HepG2 (cell line): ENCODE results near the gene TIMM23. TPM values are rescaled to one million over a fixed set of nuclear protein-coding genes. Genes with fewer than 3 reads are reported as not detected.

Experiments used
- ATAC-seq: fragments of 200-7000 bp; cut with Tn5 transposase; 3 replicates; pipeline ENCODE4 v1.9.1; 2020; ENCODE audit warnings: mild to moderate bottlenecking, moderate library complexity
- BruUV-seq: library from RNA; stranded (reverse); fragments of 400-500 nt; replicated peaks from 2 replicates; lab custom pipeline; 2021; lab: Mats Ljungman, UMichigan
- CTCF ChIA-PET: fragments of 300-600 bp; formaldehyde crosslinking; extraction: SDS; loops from one replicate; lab custom pipeline; 2021; ENCODE audit warnings: low total read pairs, inconsistent platforms, low intra/inter-chr PET ratio; lab: Yijun Ruan, JAX
- POLR2A ChIA-PET: fragments of 350-600 bp; sonication (Branson Sonifier 250); formaldehyde crosslinking; loops from one replicate; lab custom pipeline; 2020; ENCODE audit warnings: antibody characterized with exemption, inconsistent platforms; lab: Yijun Ruan, JAX
- DNase-seq: peaks from one replicate; pipeline ENCODE4 v3.0.0-alpha.2; 2015; ENCODE audit warnings: low spot score
- FAIRE-seq: peaks from 3 replicates; lab custom pipeline; 2011; peaks lifted over from hg19 to GRCh38; lab: Jason Lieb, UNC
- H2AFZ ChIP-seq: one replicate; pipeline ENCODE4 v1.6.1; 2011; ENCODE audit warnings: low read length, inconsistent platforms
- H3K27ac ChIP-seq: fragments of 300-600 bp; 3 replicates; pipeline ENCODE4 v1.8.0; 2011; ENCODE audit warnings: mixed run types, mild to moderate bottlenecking, mixed read lengths, low read length, inconsistent platforms; ENCODE audit not compliant: insufficient read depth; ENCODE audit errors: extremely low read length
- H3K27me3 ChIP-seq, 2 experiments: fragments of 200-600 bp in 1 of 2; 2 replicates in 1 of 2; 3 replicates in 1 of 2; pipeline versions ENCODE4 v1.6.0 to v1.8.0; 2011; ENCODE audit warnings: low read length in 2 of 2, mild to moderate bottlenecking in 2 of 2, moderate library complexity in 2 of 2, inconsistent platforms in 1 of 2; ENCODE audit not compliant: insufficient read depth in 2 of 2, control insufficient read depth in 1 of 2
- H3K36me3 ChIP-seq, 2 experiments: fragments of 200-600 bp in 1 of 2; replicated peaks in 1 of 2; 2 replicates in 1 of 2; 3 replicates in 1 of 2; pipeline versions ENCODE4 v1.5.1 to v1.8.0; 2011; ENCODE audit warnings: low read length in 2 of 2, inconsistent platforms in 1 of 2; ENCODE audit not compliant: insufficient read depth in 2 of 2, control insufficient read depth in 1 of 2
- H3K4me1 ChIP-seq: 2 replicates; pipeline ENCODE4 v1.5.1; 2012; ENCODE audit warnings: low read length, inconsistent platforms; ENCODE audit not compliant: insufficient read depth
- H3K4me2 ChIP-seq: 2 replicates; pipeline ENCODE4 v1.6.0; 2011; ENCODE audit warnings: low read depth, low read length, inconsistent platforms
- H3K4me3 ChIP-seq, 3 experiments: fragments of 200-600 bp in 1 of 3; sonication (generic), shearing (Covaris generic) in 1 of 3; replicated peaks in 1 of 3; 2 replicates each; pipeline ENCODE4 v1.5.1; 2011 to 2016; ENCODE audit warnings: low read length in 3 of 3, inconsistent platforms in 2 of 3, low read depth in 2 of 3, mild to moderate bottlenecking in 2 of 3, control low read depth in 1 of 3, mixed read lengths in 1 of 3; ENCODE audit not compliant: insufficient read depth in 1 of 3
- H3K79me2 ChIP-seq: one replicate; pipeline ENCODE4 v1.6.1; 2011; ENCODE audit warnings: low read length, inconsistent platforms; ENCODE audit not compliant: insufficient read depth
- H3K9ac ChIP-seq: 2 replicates; pipeline ENCODE4 v1.6.0; 2011; ENCODE audit warnings: mild to moderate bottlenecking, low read depth, low read length, inconsistent platforms; ENCODE audit not compliant: insufficient read depth
- H3K9me3 ChIP-seq: 2 replicates; pipeline ENCODE4 v1.5.1; 2012; ENCODE audit warnings: mild to moderate bottlenecking, low read length
- H4K20me1 ChIP-seq: 2 replicates; pipeline ENCODE4 v1.6.0; 2011; ENCODE audit warnings: inconsistent platforms, mild to moderate bottlenecking, low read length, moderate library complexity; ENCODE audit not compliant: insufficient read depth
- HNF4A ChIP-seq: sonication (generic); formaldehyde crosslinking; IDR thresholded peaks from 2 replicates; pipeline ENCODE4 v1.4.0; 2020; ENCODE audit warnings: missing genetic modification reagents
- KLF16 ChIP-seq, 2 experiments: sonication (generic) in 1 of 2; formaldehyde crosslinking in 1 of 2; IDR thresholded peaks; 2 replicates each; pipeline versions ENCODE4 v1.6.1 to v1.8.0; 2016 to 2023; ENCODE audit warnings: missing genetic modification reagents in 2 of 2, missing compliant biosample characterization in 1 of 2
- MED1 ChIP-seq: sonication (generic); formaldehyde crosslinking; IDR thresholded peaks from 2 replicates; pipeline ENCODE4 v1.4.0; 2020; ENCODE audit warnings: missing genetic modification reagents
- NRL ChIP-seq: sonication (generic); formaldehyde crosslinking; IDR thresholded peaks from 2 replicates; pipeline ENCODE4 v1.5.0; 2020; ENCODE audit warnings: missing genetic modification reagents, mild to moderate bottlenecking, moderate library complexity, borderline replicate concordance
- PCBP2 ChIP-seq: fragments of 200-400 bp; formaldehyde crosslinking; optimal IDR thresholded peaks from 2 replicates; pipeline ENCODE3; 2018; ENCODE audit warnings: low read length, low read depth; ENCODE audit not compliant: poor library complexity, severe bottlenecking
- SP1 ChIP-seq, 2 experiments: fragments of 450-650 bp in 1 of 2; sonication (generic) in 1 of 2; formaldehyde crosslinking in 1 of 2; IDR thresholded peaks; 2 replicates each; pipeline versions ENCODE4 v1.4.0 to v1.6.1; 2016 to 2020; ENCODE audit warnings: missing genetic modification reagents in 1 of 2
- ZNF552 ChIP-seq: sonication (generic); formaldehyde crosslinking; IDR thresholded peaks from 2 replicates; pipeline ENCODE4 v1.9.0; 2022; ENCODE audit warnings: missing genetic modification reagents, mild to moderate bottlenecking, borderline replicate concordance
- ZNF776 ChIP-seq: sonication (generic); formaldehyde crosslinking; IDR thresholded peaks from 2 replicates; pipeline ENCODE4 v1.4.0; 2020; ENCODE audit warnings: mild to moderate bottlenecking, missing genetic modification reagents
- ZSCAN20 ChIP-seq: sonication (generic); formaldehyde crosslinking; IDR thresholded peaks from 2 replicates; pipeline ENCODE4 v1.4.0; 2020; ENCODE audit warnings: missing genetic modification reagents, mild to moderate bottlenecking, borderline replicate concordance
- WGBS: methylation state at CpG from one replicate; pipeline ENCODE4 v1.1.6; 2017; ENCODE audit warnings: low lambda C conversion rate; 5-methylcytosine and 5-hydroxymethylcytosine counted together
- in situ Hi-C: cut with HindIII; loops from 2 replicates; pipeline ENCODE4 v1.10.0; 2017; ENCODE audit warnings: low pct_unique_long_range_greater_than_20kb; ENCODE audit not compliant: extremely low pct_ligation_motif_present
- intact Hi-C: fragments of 100-400 bp; cut with micrococcal nuclease; formaldehyde crosslinking; loops from one replicate; pipeline ENCODE4 v1.10.0; 2022; ENCODE audit not compliant: unreplicated experiment
- polyA plus RNA-seq, 8 experiments: library from polyadenylated mRNA; depleted of rRNA in 3 of 8; stranded (reverse) in 7 of 8; unstranded in 1 of 8; fragments of >200 nt; fragmentation: Illumina TruSeq in 4 of 8; extraction: Trizol in 4 of 8; gene quantifications; 2 replicates each; pipeline versions ENCODE4 v1.2.1 to v1.2.3, GENCODE V29; 2011 to 2016; ENCODE audit warnings: low read depth in 4 of 8, missing spikeins in 1 of 8, mixed read lengths in 1 of 8; ENCODE audit not compliant: insufficient read depth in 1 of 8
- total RNA-seq, 5 experiments: library from RNA; depleted of rRNA; stranded (reverse); fragments of >200 nt; fragmentation: Illumina TruSeq; extraction: Trizol; gene quantifications; 2 replicates each; pipeline ENCODE4 v1.2.3, GENCODE V29; 2016; ENCODE audit warnings: low read depth in 1 of 5
- TF ChIP-seq, protein P1 (sequence below): sonication (generic); formaldehyde crosslinking; IDR thresholded peaks from 2 replicates; pipeline ENCODE4 v1.4.0; 2020; ENCODE audit warnings: mild to moderate bottlenecking, missing genetic modification reagents
- TF ChIP-seq, protein P2 (sequence below): sonication (generic); formaldehyde crosslinking; IDR thresholded peaks from 2 replicates; pipeline ENCODE4 v1.5.1; 2020; ENCODE audit warnings: missing genetic modification reagents, mild to moderate bottlenecking, borderline replicate concordance
- TF ChIP-seq, protein P3 (sequence below): sonication (generic); formaldehyde crosslinking; IDR thresholded peaks from 2 replicates; pipeline ENCODE4 v1.4.0; 2020; ENCODE audit warnings: missing genetic modification reagents, borderline replicate concordance

The TIMM23 gene
- total and polyA plus RNA-seq, 2 of the 13 experiments (the other 11 are each of a cell fraction or from before 2014, with no cell fraction given): 80.2 to 98.6 TPM

DNA sequence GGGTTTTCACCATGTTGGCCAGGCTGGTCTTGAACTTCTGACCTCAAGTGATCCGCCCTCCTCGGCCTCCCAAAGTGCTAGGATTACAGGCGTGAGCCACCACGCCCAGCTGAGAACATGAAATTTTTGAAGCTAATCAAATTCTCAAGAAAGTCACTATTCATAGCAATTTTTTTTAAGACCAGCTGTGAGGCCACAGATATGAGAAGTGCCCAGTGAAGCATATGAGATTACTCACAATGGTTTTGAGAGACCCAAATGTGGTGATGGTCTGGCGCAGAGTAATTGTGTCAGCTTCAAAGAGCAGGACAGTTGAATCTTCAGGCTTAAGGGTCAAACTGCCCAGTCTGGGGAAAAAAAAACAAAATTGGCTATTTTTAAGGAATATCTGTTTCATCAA is 41.9 kb downstream of the TIMM23 start:
- FAIRE-seq (no peak), ATAC-seq (no peak), DNase-seq (no peak)
- CTCF ChIA-PET: no interaction called here
- in situ Hi-C loops: no loop called here
- Histone ChIP-seq H3K9ac (no peak overlapping the region), H3K36me3 (peaks cover 32 to 91% of the 10 kb centered on the region in 2 experiments), H3K9me3 (no peaks in the 10 kb centered on the region), H4K20me1 (peaks cover 87% of the 10 kb centered on the region), H3K4me1 (peaks cover 58% of the 10 kb centered on the region), H3K27ac (peak overlapping the region; percentile 31), H3K79me2 (peaks cover 78% of the 10 kb centered on the region), H3K4me2 (no peak overlapping the region), H3K27me3 (no peaks in the 10 kb centered on the region), H3K4me3 (no peak overlapping the region), H2AFZ (no peak overlapping the region)
- TF ChIP-seq KLF16 (CRISPR knock-in tag; IDR thresholded peaks at IDR 0.05) (no peak), MED1 (CRISPR knock-in tag) (no peak), NRL (CRISPR knock-in tag) (no peak), ZSCAN20 (no peak), ZNF552 (no peak), SP1 (IDR thresholded peaks at IDR 0.05) (no peak), SP1 (CRISPR knock-in tag; IDR thresholded peaks at IDR 0.05) (no peak), HNF4A (CRISPR knock-in tag) (no peak), ZNF776 (CRISPR knock-in tag) (no peak), PCBP2 (no peak)
- TF ChIP-seq, protein P1, sequence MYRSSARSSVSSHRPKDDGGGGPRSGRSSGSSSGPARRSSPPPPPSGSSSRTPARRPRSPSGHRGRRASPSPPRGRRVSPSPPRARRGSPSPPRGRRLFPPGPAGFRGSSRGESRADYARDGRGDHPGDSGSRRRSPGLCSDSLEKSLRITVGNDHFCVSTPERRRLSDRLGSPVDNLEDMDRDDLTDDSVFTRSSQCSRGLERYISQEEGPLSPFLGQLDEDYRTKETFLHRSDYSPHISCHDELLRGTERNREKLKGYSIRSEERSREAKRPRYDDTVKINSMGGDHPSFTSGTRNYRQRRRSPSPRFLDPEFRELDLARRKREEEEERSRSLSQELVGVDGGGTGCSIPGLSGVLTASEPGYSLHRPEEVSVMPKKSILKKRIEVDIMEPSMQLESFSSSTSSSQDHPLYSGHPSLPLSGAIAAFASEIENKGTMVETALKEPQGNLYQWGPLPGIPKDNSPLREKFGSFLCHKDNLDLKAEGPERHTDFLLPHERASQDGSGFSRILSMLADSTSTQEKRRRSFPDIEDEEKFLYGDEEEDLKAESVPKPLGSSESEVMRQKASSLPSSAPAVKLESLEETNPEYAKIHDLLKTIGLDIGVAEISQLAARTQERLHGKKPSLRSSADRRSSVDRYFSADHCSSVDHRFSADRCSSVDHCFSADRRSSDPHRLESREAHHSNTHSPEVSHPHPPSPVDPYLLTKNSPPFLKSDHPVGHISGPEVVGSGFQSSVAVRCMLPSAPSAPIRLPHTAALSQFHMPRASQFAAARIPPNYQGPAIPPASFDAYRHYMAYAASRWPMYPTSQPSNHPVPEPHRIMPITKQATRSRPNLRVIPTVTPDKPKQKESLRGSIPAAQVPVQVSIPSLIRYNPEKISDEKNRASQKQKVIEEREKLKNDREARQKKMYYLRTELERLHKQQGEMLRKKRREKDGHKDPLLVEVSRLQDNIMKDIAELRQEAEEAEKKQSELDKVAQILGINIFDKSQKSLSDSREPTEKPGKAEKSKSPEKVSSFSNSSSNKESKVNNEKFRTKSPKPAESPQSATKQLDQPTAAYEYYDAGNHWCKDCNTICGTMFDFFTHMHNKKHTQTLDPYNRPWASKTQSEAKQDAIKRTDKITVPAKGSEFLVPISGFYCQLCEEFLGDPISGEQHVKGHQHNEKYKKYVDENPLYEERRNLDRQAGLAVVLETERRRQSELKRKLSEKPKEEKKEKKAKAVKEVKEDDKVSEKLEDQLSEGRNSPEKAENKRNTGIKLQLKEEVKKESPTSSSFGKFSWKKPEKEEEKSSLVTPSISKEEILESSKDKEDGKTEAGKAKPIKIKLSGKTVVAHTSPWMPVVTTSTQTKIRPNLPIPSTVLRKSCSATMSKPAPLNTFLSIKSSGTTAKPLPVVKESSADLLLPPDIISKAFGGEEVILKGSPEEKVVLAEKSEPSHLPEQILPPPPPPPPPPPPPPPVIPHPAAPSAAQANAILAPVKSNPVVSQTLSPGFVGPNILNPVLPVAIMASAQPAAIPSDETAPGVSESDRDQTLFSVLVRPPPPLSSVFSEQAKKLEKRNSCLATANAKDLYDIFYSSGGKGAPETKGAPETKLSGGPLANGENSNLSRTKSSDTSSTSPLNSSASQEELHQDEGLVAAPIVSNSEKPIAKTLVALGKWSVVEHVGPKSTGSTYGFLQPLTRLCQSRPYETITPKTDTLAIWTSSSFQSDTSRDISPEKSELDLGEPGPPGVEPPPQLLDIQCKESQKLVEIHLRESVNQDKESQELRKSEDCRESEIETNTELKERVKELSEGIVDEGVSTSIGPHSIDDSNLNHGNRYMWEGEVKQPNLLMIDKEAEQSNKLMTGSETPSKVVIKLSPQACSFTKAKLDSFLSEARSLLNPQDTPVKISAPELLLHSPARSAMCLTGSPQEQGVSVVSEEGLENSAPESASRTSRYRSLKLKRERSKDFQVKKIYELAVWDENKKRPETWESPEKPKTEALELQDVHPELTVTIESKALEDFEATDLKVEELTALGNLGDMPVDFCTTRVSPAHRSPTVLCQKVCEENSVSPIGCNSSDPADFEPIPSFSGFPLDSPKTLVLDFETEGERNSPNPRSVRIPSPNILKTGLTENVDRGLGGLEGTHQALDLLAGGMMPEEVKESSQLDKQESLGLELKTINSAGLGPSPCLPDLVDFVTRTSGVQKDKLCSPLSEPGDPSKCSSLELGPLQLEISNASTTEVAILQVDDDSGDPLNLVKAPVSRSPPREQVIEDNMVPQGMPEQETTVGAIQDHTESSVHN (CRISPR knock-in tag): no peak
- TF ChIP-seq, protein P2, sequence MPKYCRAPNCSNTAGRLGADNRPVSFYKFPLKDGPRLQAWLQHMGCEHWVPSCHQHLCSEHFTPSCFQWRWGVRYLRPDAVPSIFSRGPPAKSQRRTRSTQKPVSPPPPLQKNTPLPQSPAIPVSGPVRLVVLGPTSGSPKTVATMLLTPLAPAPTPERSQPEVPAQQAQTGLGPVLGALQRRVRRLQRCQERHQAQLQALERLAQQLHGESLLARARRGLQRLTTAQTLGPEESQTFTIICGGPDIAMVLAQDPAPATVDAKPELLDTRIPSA (CRISPR knock-in tag): no peak
- TF ChIP-seq, protein P3, sequence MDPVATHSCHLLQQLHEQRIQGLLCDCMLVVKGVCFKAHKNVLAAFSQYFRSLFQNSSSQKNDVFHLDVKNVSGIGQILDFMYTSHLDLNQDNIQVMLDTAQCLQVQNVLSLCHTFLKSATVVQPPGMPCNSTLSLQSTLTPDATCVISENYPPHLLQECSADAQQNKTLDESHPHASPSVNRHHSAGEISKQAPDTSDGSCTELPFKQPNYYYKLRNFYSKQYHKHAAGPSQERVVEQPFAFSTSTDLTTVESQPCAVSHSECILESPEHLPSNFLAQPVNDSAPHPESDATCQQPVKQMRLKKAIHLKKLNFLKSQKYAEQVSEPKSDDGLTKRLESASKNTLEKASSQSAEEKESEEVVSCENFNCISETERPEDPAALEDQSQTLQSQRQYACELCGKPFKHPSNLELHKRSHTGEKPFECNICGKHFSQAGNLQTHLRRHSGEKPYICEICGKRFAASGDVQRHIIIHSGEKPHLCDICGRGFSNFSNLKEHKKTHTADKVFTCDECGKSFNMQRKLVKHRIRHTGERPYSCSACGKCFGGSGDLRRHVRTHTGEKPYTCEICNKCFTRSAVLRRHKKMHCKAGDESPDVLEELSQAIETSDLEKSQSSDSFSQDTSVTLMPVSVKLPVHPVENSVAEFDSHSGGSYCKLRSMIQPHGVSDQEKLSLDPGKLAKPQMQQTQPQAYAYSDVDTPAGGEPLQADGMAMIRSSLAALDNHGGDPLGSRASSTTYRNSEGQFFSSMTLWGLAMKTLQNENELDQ (CRISPR knock-in tag): no peak
- WGBS: 96% methylated on average over 5 of the region's 5 CpGs
- POLR2A ChIA-PET: interaction anchor here (1.2 kb wide), 1 partner anchor 10 kb away, joined by 3 read pairs; no protein-coding TSS in a partner anchor
- no TSS peak for BruUV-seq
- intact Hi-C loops: no loop called here
